Sigmoid colon (tissue), 7 donors: ENCODE data around the gene MSH2. TPM values are rescaled to one million over a fixed set of nuclear protein-coding genes. Genes with fewer than 3 reads are reported as not detected.

ENCODE experiments used
- DNase-seq: peaks from one replicate; pipeline ENCODE4 v3.0.0-alpha.2; 2019
- H3K27ac ChIP-seq, 4 donors: fragments of 200-600 bp; sonication (generic); one replicate each; pipeline ENCODE4 v1.5.1; 2016 to 2019; ENCODE audit warnings: mild to moderate bottlenecking in 1 of 4
- H3K27me3 ChIP-seq, 3 donors: fragments of 200-600 bp; sonication (generic); one replicate each; pipeline ENCODE4 v1.5.1; 2019; ENCODE audit warnings: mild to moderate bottlenecking in 1 of 3
- H3K36me3 ChIP-seq, 4 donors: fragments of 200-600 bp; sonication (generic); one replicate each; pipeline ENCODE4 v1.5.1; 2016 to 2019
- H3K4me1 ChIP-seq, 4 donors: fragments of 200-600 bp; sonication (generic); one replicate each; pipeline ENCODE4 v1.5.1; 2017 to 2019
- H3K4me3 ChIP-seq, 4 donors: fragments of 200-600 bp; sonication (generic); one replicate each; pipeline ENCODE4 v1.5.1; 2017 to 2019; ENCODE audit warnings: mild to moderate bottlenecking in 2 of 4, moderate library complexity in 1 of 4
- H3K9me3 ChIP-seq, 4 donors: fragments of 200-600 bp in 3 of 4; sonication (generic) in 3 of 4; one replicate each; pipeline versions ENCODE4 v1.5.1 to v1.6.1; 2013 to 2019
- CTCF ChIP-seq, 4 experiments: fragments of 450-650 bp in 3 of 4; fragments of 200-600 bp in 1 of 4; IDR thresholded peaks; one replicate each; pipeline ENCODE4 v1.5.1; 2016 to 2019; ENCODE audit warnings: antibody characterized with exemption in 4 of 4, mild to moderate bottlenecking in 3 of 4, moderate library complexity in 2 of 4
- EP300 ChIP-seq, 4 donors: sonication (generic); formaldehyde crosslinking; IDR thresholded peaks; one replicate each; pipeline ENCODE4 v1.6.1; 2017; ENCODE audit warnings: antibody characterized with exemption in 4 of 4
- POLR2A ChIP-seq, 2 donors: fragments of 450-650 bp; IDR thresholded peaks; one replicate each; pipeline ENCODE4 v1.6.1; 2016; ENCODE audit warnings: antibody characterized with exemption in 2 of 2, mild to moderate bottlenecking in 2 of 2, moderate library complexity in 2 of 2
- POLR2AphosphoS5 ChIP-seq, 4 donors: sonication (generic); formaldehyde crosslinking; IDR thresholded peaks; one replicate each; pipeline ENCODE4 v1.6.1; 2017; ENCODE audit warnings: antibody characterized with exemption in 4 of 4
- WGBS, 2 donors: extraction: QIAGEN DNeasy Blood & Tissue Kit; methylation state at CpG; one replicate each; pipeline ENCODE4 v1.1.7; 2013; 5-methylcytosine and 5-hydroxymethylcytosine counted together
- intact Hi-C: fragments of 100-400 bp; cut with DNase I; formaldehyde crosslinking; loops from one replicate; pipeline ENCODE4 v1.15.1; 2023
- polyA plus RNA-seq, 3 donors: library from polyadenylated mRNA; stranded (reverse); fragments of 200-250 nt; gene quantifications; one replicate each; pipeline ENCODE4 v1.2.3, GENCODE V29; 2013
- total RNA-seq, 4 donors: library from RNA; depleted of rRNA; stranded (reverse); fragments of >200 nt; gene quantifications; one replicate each; pipeline ENCODE4 v1.1.0, GENCODE V29; 2016
- donor health status: healthy with polysubstance abuse.
- donor health status: Bipolar disorder and iron deficiency.
- donor health status: healthy.

MSH2 gene
- total and polyA plus RNA-seq, 7 donors, result 7.2 to 13.9 (median 9.4) TPM

GRCh38 chr2:47471429-47472116 lies 68.6 kb downstream of the MSH2 start:
- no peaks in the 10 kb centered on the region for H3K9me3 ChIP-seq
- peaks cover 0 to 34% (median 2%) of the 10 kb centered on the region in 4 donors for H3K36me3 ChIP-seq
- WGBS, 2 donors, result 67 to 87% methylated on average over 5 of the region's 5 CpGs
- intact Hi-C loops, result no loop called here
- no peaks in the 10 kb centered on the region for H3K4me1 ChIP-seq
- H3K27me3 ChIP-seq, result no peaks in the 10 kb centered on the region
- no peak for TF ChIP-seq EP300 (IDR thresholded peaks at IDR 0.05)
- TF ChIP-seq POLR2A (IDR thresholded peaks at IDR 0.05), result no peak
- DNase-seq, result no peak
- H3K4me3 ChIP-seq, result no peak overlapping the region
- H3K27ac ChIP-seq, result no peak overlapping the region

GRCh38 chr2:47479863-47480262 lies 76.9 kb downstream of the MSH2 start:
- Histone ChIP-seq H3K9me3 (no peaks in the 10 kb centered on the region), H3K4me3 (no peak overlapping the region), H3K27ac (no peak overlapping the region), H3K27me3 (no peaks in the 10 kb centered on the region), H3K36me3 (peaks cover 0 to 10% (median 2%) of the 10 kb centered on the region in 4 donors), H3K4me1 (no peaks in the 10 kb centered on the region)
- 96 to 98% methylated on average over 1 of the region's 1 CpG for WGBS, 2 donors
- DNase-seq, result no peak
- intact Hi-C loops, result no loop called here
- TF ChIP-seq POLR2A (IDR thresholded peaks at IDR 0.05), result no peak
- no peak for TF ChIP-seq EP300 (IDR thresholded peaks at IDR 0.05)
- no peak for TF ChIP-seq CTCF (IDR thresholded peaks at IDR 0.05)
- TF ChIP-seq POLR2AphosphoS5 (IDR thresholded peaks at IDR 0.05), result no peak

GRCh38 chr2:47483191-47483590 lies 80.2 kb downstream of the MSH2 start:
- intact Hi-C loops, result no loop called here
- H3K27me3 ChIP-seq, result no peaks in the 10 kb centered on the region
- no peak for DNase-seq
- peaks cover 0 to 5% (median 2%) of the 10 kb centered on the region in 4 donors for H3K36me3 ChIP-seq
- TF ChIP-seq EP300 (IDR thresholded peaks at IDR 0.05) (no peak), POLR2A (IDR thresholded peaks at IDR 0.05) (no peak), POLR2AphosphoS5 (IDR thresholded peaks at IDR 0.05) (no peak), CTCF (IDR thresholded peaks at IDR 0.05) (no peak)
- 96 to 98% methylated on average over 8 of the region's 8 CpGs for WGBS, 2 donors
- H3K9me3 ChIP-seq, result no peaks in the 10 kb centered on the region
- no peaks in the 10 kb centered on the region for H3K4me1 ChIP-seq
- H3K27ac ChIP-seq, result no peak overlapping the region
- no peak overlapping the region for H3K4me3 ChIP-seq

- no peaks in the 10 kb centered on the region for H3K27me3 ChIP-seq
- H3K36me3 ChIP-seq, result peaks cover 0 to 5% (median 2%) of the 10 kb centered on the region in 4 donors
- no peak for TF ChIP-seq CTCF (IDR thresholded peaks at IDR 0.05)
- no peak for TF ChIP-seq EP300 (IDR thresholded peaks at IDR 0.05)
- TF ChIP-seq POLR2AphosphoS5 (IDR thresholded peaks at IDR 0.05), result no peak
- TF ChIP-seq POLR2A (IDR thresholded peaks at IDR 0.05), result no peak
- H3K27ac ChIP-seq, result no peak overlapping the region
- DNase-seq, result no peak
- intact Hi-C loops, result no loop called here
- 86 to 90% methylated on average over 5 of the region's 5 CpGs for WGBS, 2 donors
- H3K9me3 ChIP-seq, result no peaks in the 10 kb centered on the region
- H3K4me3 ChIP-seq, result no peak overlapping the region
- no peaks in the 10 kb centered on the region for H3K4me1 ChIP-seq
These were observed 81.4 kb downstream of the MSH2 start for GRCh38 chr2:47484396-47484795.

- intact Hi-C loops, result no loop called here
- TF ChIP-seq CTCF (IDR thresholded peaks at IDR 0.05) (no peak), POLR2AphosphoS5 (IDR thresholded peaks at IDR 0.05) (no peak), EP300 (IDR thresholded peaks at IDR 0.05) (no peak), POLR2A (IDR thresholded peaks at IDR 0.05) (no peak)
These were observed 82.2 kb downstream of the MSH2 start for GRCh38 chr2:47485177-47485576.

More at GRCh38 chr2:47485177-47485576, 82.2 kb downstream of the MSH2 start:
- Histone ChIP-seq H3K4me3 (no peak overlapping the region), H3K4me1 (no peaks in the 10 kb centered on the region), H3K27ac (no peak overlapping the region), H3K27me3 (no peaks in the 10 kb centered on the region), H3K9me3 (no peaks in the 10 kb centered on the region), H3K36me3 (peaks cover 0 to 5% (median 2%) of the 10 kb centered on the region in 4 donors)
- DNase-seq, result no peak
- WGBS, 2 donors, result 96% methylated on average over 3 of the region's 3 CpGs
